NCI-H1105 (cell line): ENCODE measurements around the gene GSTM2.
"Not testable (repeated sequence)": the region's sequence is repeated elsewhere in the genome, so short reads cannot be mapped to it uniquely, and the experiment has no call there.

Experiments used
- DNase-seq: peaks from one replicate; lab custom pipeline; 2025; lab: John Stamatoyannopoulos, UW

GSTM2 gene

DNA sequence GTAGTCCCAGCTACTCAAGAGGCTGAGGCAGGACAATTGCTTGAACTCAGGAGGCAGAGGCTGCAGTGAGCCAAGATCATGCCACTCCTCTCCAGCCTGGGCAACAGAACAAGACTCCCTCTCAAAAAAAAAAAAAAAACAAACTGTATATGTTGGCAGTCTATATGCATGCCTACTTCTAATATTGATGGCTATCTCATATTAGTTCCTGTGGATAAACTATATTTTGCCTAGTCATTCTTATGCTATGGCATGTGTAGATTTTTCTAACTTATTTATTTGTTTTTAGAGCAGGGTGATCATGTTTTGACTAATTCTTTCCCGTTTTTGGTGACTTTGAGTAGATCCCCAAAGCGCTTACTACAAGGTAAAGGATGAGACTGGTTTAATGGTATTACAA, 10.8 kb downstream of the GSTM2 start:
- DNase-seq, result not testable (repeated sequence)

DNA sequence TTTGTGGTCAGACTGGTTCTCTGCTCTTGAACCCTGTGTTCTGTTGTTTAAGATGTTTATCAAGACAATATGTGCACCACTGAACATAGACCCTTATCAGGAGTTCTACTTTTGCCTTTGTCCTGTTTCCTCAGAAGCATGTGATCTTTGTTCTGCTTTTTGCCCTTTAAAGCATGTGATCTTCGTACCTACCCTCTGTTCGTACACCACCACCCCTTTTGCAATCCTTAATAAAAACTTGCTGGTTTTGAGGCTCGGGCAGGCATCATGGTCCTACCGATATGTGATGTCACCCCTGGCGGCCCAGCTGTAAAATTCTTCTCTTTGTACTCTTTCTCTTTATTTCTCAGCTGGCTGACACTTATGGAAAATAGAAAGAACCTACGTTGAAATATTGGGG, 16.9 kb downstream of the GSTM2 start:
- DNase-seq, result not testable (repeated sequence)

DNA sequence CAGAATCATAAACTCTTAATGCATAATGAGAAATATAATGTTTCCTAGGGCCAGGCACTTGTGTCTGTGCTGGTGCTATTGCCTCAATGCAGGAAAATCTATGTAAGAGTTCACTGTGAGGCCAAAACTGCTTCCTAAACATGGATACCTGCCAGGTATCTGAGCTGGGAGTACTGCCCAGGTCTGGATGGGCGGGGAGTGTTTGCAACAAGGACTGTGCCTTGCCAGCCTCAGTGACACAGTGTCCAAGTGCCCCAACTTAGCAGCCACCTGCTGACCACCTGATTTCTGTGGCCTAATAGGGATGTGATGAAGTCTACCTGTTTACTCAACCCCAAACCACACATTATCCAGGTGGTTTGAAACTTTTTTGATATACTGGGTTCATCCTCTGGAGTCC, 17.5 kb downstream of the GSTM2 start:
- DNase-seq, result not testable (repeated sequence)

DNA sequence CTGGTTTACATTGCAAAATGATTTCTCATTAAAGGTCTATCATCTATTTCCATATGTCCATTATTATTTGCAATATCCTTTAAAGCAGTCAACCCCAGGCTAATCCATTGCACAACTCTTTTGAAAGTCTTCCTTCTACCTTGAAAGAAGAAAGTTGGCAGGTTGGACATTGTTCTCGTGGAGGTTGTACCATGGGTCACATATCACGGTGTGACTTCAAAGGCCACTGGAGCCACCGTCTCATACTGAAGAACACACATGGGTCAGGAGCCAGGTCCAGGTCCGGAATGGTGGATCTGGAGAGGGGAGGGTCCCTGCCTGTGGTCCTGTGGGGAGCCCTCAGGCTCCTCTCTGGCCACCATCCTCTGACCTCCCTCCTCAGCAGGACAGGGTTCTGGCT, 18.0 kb downstream of the GSTM2 start:
- DNase-seq, result not testable (repeated sequence)

DNA sequence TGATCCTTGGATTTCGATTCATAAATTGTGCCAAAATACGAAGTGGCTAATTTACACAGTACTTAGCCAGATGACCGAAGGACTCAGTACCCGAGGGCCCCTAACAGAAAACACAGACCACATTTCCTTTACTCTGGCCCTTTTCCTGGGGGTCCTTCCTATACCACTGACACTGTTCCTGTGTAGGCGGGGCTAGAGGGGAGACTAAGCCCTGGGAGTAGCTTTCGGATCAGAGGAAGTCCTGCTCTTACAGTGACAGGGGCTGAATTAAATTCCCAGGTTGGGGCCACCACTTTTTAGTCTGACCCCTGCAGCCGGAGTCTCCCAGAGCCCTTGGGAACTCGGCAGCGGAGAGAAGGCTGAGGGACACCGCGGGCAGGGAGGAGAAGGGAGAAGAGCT, 19.3 kb downstream of the GSTM2 start:
- not testable (repeated sequence) for DNase-seq

DNA sequence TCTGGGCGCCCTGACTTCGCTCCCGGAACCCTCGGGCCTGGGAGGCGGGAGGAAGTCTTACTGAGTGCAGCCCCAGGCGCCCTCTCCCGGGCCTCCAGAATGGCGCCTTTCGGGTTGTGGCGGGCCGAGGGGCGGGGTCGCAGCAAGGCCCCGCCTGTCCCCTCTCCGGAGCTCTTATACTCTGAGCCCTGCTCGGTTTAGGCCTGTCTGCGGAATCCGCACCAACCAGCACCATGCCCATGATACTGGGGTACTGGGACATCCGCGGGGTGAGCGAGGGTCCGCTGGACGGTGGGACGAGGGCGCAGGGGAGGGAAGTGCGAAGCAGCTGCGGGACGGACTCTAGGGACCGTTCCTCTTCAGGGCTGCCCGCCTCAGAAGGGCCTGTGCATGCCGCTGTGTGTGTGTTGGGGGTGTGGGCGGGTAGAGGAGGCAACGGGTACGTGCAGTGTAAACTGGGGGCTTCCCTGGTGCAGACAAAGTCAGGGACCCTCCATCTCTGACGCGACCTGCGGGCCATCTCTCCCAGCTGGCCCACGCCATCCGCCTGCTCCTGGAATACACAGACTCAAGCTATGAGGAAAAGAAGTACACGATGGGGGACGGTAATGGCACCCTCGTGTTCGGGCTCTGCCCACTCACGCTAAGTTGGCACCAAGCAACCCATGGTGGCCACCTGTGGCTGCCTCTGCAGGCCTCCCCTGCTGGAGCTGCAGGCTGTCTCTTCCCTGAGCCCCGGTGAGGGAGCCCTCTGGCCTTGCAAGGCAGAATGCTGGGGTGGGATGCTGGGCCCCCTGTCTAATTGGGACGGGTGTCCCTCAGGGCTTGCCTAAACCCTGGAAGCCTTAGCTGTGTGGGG, 20.0 kb downstream of the GSTM2 start, which contains the start of gene GSTM1:
GSTM1 (plus strand) TSS at position 177 of the 859 bp plus-strand sequence; CDS start at position 234, 57 bp downstream.
- DNase-seq, result no peak

DNA sequence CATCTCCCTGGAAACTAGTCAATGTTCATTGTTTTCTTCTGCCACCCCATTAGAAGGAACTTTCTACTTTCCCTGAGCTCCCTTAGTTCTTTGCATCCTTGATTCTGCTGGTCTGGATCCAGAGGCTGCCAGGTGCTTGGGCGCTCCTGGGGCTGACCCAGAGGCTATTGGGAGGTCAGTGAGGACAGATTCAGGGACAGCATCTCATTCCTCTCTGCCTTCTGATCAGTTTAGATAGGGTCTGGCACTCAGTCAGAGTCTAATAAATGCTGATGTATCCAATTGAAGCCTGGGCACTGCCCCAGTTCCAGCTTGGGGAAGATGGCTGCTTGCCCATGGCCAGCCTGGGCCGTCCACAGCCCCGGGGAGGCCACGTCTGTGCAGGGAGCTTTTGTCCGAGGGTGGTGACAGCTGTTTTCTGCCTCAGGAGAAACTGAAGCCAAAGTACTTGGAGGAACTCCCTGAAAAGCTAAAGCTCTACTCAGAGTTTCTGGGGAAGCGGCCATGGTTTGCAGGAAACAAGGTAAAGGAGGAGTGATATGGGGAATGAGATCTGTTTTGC, 22.1 kb downstream of the GSTM2 start:
- DNase-seq, result no peak

DNA sequence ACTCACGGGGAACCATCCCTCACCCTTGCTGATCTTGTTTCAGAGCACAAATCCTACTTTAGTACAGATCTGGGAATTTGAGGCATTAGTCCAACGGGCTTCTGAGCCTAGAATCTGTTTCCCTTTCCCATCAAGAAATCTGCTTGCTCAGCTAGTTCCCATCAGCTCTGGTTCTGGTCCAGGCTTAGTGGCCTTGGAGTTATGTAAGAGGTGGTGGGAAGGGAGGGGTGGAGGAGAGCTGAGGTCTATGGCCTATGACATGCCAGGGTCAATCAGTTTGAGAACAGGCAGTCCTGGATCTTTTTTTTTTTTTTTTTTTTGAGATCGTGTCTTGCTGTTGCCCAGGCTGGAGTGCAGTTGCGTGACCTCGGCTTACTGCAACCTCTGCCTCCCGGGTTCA, 23.9 kb downstream of the GSTM2 start:
- DNase-seq, result no peak

DNA sequence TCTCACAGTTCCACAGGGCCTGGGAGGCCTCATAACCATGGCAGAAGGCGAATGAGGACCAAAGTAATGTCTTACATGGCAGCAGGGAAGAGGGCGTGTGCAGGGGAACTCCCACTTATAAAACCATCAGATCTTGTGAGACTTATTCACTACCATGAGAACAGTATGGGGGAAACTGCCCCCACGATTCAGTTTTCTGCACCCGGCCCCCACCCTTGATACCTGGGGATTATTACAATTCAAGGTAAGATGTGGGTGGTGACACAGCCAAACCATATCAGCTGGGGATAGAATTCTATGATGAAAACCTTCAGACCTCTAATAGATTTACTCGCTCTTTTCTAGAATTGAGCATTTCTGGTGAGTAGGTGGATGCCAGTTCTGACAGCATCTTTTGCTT, 26.5 kb downstream of the GSTM2 start:
- DNase-seq, result not testable (repeated sequence)

DNA sequence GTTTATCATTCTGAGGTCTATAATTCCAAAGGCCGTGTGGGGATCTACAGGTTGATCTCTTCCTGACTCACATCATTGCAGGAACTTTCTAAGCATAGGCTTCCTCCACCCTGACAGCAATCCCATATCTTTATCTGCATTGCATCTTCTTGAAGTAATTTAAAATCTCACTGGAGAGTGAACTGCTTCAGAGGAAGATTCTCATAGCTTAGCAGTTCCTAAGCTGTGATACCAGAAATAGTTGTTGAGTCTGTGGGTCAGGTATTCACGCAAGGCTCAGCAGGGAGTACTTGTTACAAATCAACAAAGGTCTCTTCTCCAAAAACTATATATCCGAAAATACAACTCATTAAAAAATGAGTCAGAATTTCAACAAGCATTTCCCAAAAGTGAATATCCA, 27.3 kb downstream of the GSTM2 start:
- DNase-seq, result not testable (repeated sequence)

DNA sequence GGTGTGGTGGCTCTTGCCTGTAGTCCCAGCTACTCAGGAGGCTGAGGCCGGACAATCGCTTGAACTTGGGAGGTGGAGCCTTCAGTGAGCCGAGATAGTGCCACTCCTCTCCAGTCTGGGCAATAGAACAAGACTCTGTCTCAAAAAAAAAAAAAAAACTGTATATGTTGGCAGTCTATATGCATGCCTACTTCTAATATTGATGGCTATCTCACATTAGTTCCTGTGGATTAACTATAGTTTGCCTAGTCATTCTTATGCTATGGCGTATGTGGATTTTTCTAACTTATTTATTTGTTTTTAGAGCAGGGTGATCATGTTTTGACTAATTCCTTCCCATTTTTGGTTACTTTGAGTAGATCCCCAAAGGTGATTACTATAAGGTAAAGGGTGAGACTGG, 29.2 kb downstream of the GSTM2 start:
- DNase-seq, result no peak

DNA sequence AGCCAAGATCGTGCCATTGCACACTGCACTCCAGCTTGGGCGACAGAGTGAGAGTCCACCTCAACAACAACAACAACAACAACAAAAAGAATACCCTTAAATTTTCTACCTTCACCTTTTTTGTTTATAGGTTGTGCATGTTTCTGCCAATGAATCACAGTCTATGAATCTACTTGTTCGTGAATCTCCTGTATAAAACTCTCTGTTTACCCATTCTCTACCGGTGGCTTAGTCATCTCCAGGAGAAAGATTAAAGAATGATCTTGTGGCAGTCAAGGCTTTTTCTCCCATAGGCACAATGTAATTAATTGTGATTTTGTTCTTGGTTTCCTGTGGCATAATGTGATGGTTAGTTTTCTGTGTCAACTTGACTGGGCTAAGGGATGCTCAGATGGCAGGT, 30.0 kb downstream of the GSTM2 start:
- DNase-seq, result not testable (repeated sequence)

DNA sequence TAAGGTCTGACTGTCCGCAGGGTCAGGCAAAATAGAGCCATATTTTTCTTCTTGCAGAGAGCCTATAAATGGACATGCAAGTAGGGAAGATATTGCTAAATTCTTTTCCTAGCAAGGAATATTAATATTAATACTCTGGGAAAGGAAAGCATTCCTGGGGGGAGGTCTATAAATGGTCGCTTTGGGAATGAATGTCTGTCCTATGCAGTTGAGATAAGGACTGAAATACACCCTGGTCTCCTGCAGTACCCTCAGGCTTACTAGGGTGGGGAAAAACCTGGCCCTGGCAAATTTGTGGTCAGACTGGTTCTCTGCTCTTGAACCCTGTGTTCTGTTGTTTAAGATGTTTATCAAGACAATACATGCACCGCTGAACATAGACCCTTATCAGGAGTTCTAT, 35.1 kb downstream of the GSTM2 start:
- DNase-seq, result not testable (repeated sequence)

DNA sequence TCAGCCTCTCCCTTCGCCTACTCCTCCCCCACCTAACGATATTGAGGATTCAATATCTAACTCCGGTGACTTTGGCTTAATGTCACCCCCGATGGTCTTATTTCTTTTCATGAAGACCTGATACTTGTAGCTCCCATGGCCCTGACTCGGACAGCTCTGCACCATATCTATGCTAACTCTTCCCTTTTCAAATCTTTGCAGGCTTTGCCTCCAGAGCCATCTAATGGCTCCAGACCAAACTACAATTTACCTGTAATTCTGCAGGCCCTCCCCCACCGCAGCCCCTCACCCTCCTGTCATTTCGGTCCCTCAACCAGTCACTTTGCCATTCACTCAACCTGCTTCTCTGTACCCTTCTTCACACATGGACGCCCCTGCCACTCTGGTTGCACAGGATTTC, 36.3 kb downstream of the GSTM2 start:
- no peak for DNase-seq

DNA sequence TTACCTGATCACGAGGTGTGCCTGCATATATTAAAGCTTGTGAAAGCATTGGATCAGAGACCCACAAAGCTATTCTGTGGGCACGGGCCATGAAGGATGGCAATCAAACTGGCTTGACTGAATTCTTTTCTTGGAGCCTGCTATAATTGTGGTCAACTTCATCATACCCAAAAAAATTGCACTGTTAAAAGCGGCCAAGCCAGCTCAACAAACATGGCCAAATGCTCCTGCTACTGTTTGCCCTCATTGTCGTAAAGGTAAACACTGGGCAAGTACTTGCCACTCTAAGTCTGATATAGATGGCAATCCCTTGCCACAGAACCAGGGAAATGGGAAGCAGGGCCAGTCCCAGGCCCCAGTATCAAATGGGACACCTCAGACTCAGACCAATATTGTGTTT, 37.6 kb downstream of the GSTM2 start:
- DNase-seq, result no peak

DNA sequence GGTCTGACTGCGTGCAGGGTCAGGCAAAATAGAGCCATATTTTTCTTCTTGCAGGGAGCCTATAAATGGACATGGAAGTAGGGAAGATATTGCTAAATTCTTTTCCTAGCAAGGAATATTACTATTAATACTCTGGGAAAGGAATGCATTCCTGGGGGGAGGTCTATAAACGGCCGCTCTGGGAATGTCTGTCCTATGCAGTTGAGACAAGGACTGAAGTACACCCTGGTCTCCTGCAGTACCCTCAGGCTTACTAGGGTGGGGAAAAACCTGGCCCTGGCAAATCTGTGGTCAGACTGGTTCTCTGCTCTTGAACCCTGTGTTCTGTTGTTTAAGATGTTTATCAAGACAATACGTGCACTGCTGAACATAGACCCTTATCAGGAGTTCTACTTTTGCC, 41.1 kb downstream of the GSTM2 start:
- DNase-seq, result not testable (repeated sequence)

DNA sequence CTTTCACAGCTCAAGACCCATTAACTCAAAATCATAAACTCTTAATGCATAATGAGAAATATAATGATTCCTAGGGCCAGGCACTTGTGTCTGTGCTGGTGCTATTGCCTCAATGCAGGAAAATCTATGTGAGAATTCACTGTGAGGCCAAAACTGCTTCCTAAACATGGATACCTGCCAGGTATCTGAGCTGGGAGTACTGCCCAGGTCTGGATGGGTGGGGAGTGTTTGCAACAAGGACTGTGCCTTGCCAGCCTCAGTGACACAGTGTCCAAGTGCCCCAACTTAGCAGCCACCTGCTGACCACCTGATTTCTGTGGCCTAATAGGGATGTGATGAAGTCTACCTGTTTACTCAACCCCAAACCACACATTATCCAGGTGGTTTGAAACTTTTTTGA, 42.0 kb downstream of the GSTM2 start:
- DNase-seq, result not testable (repeated sequence)

DNA sequence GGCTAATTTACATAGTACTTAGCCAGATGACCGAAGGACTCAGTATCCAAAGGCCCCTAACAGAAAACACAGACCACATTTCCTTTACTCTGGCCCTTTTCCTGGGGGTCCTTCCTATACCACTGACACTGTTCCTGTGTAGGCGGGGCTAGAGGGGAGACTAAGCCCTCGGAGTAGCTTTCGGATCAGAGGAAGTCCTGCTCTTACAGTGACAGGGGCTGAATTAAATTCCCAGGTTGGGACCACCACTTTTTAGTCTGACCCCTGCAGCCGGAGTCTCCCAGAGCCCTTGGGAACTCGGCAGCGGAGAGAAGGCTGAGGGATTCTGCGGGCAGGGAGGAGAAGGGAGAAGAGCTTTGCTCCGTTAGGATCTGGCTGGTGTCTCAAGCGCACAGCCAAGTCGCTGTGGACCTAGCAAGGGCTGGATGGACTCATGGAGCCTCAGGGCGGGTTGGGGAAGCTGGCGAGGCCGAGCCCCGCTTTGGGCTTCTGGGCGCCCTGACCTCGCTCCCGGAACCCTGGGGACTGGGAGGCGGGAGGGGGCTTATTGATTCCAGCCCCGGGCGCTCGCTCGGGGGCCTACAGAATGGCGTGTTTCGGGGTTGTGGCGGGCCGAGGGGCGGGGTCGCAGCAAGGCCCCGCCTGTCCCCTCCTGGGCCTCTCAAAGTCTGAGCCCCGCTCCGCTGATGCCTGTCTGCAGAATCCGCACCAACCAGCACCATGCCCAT, 43.9 kb downstream of the GSTM2 start, which contains the start of gene GSTM5:
GSTM5 (plus strand) TSS at position 659 of the 728 bp plus-strand sequence; CDS start at position 721, 62 bp downstream.
- DNase-seq, result not testable (repeated sequence)

DNA sequence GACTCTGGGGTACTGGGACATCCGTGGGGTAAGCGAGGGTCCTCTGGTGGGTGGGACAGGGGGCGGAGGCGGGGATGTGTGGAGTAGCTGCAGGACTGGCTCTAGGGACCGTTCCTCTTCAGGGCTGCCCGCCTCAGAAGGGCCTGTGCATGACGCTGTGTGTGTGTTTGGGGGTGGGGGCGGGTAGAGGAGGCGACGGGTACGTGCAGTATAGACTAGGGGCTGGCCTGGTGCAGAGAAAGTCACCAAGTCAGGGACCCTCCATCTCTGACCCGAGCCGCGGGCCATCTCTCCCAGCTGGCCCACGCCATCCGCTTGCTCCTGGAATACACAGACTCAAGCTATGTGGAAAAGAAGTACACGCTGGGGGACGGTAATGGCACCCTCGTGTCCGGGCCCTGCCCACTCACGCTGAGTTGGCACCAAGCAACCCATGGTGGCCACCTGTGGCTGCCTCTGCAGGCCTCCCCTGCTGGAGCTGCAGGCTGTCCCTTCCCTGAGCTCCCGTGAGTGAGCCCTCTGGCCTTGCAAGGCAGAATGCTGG, 44.5 kb downstream of the GSTM2 start:
- no peak for DNase-seq

DNA sequence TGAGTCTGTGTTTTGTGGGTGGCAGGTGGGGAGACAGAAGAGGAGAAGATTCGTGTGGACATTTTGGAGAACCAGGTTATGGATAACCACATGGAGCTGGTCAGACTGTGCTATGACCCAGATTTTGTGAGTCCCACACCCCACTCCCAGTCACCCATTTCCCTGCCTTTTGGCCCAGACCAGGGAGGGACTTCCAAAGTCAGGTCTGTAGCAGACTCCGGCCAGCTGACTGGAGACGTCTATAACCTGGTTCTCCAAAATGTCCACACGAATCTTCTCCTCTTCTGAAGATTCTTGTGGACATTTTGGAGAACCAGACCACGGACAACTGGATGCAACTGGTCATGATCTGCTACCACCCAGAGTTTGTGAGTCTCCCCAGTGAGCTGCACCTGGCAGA, 45.8 kb downstream of the GSTM2 start:
- DNase-seq, result no peak

DNA sequence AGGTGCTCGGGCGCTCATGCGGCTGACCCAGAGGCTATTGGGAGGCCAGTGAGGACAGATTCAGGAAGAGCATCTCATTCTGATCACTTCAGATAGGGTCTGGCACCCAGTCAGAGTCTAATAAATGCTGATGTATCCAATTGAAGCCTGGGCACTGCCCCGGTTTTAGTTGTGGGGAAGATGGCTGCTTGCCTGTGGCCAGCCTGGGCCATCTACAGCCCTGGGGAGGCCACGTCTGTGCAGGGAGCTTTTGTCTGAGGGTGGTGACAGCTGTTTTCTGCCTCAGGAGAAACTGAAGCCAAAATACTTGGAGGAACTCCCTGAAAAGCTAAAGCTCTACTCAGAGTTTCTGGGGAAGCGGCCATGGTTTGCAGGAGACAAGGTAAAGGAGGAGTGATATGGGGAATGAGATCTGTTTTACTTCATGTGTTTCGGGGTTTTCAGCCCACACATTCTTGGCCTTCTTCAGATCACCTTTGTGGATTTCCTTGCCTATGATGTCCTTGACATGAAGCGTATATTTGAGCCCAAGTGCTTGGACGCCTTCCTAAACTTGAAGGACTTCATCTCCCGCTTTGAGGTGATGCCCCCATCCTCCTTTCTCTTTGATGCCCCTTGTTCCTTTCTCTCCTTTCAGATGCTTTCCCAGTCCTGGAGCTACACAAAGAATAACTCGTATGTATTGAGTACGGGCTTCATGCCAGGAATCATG, 47.0 kb downstream of the GSTM2 start:
- DNase-seq, result no peak

DNA sequence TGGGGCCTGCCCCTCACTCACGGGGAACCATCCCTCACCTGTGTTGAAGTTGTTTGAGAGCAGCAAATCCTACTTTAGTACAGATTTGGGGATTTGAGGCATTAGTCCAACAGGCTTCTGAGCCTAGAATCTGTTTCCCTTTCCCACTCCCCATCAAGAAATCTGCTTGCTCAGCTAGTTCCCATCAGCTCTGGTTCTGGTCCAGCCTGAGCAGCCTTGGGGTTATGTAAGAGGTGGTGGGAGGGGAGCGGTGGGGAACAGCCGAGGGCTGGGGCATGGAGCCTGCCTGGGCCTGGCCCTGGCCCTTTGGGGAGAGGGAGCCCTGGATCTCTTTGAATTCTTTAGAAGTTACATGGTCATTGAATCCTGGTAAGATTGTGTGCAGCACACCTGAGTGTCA, 48.3 kb downstream of the GSTM2 start:
- DNase-seq, result no peak
